ENCODE measurements around the gene MYBPH. TPM values are rescaled to one million over a fixed set of nuclear protein-coding genes. Genes with fewer than 3 reads are reported as not detected.

The MYBPH gene
- total RNA-seq, 1 donor from 2014 or later = not detected

GRCh38 chr1:203142684-203143408 is 32.8 kb downstream of the MYBPH start:
- no peaks in the 10 kb centered on the region for H3K36me3 ChIP-seq (ENCODE audit: control insufficient read depth, insufficient read depth, low read length)

GRCh38 chr1:203142124-203142523 is 33.5 kb downstream of the MYBPH start:
- no peaks in the 10 kb centered on the region for H3K27me3 ChIP-seq (ENCODE audit: control insufficient read depth, insufficient read depth, low read length)
- no peak overlapping the region for H3K4me3 ChIP-seq (ENCODE audit: low read depth, low read length)
- TF ChIP-seq CTCF (IDR thresholded peaks at IDR 0.05; ENCODE audit: insufficient read depth, low read length, poor library complexity, severe bottlenecking) = no peak
- H3K36me3 ChIP-seq (ENCODE audit: control insufficient read depth, insufficient read depth, low read length) = no peaks in the 10 kb centered on the region
- no peak for DNase-seq (ENCODE audit: low read depth)

More at GRCh38 chr1:203142684-203143408, 32.8 kb downstream of the MYBPH start:
- TF ChIP-seq CTCF (IDR thresholded peaks at IDR 0.05; ENCODE audit: insufficient read depth, low read length, poor library complexity, severe bottlenecking) = no peak
- H3K27me3 ChIP-seq (ENCODE audit: control insufficient read depth, insufficient read depth, low read length) = no peaks in the 10 kb centered on the region
- H3K4me3 ChIP-seq (ENCODE audit: low read depth, low read length) = no peak overlapping the region
- no peak for DNase-seq (ENCODE audit: low read depth)

GRCh38 chr1:203140743-203141520 is 34.7 kb downstream of the MYBPH start:
- no peak for DNase-seq (ENCODE audit: low read depth)
- Histone ChIP-seq H3K27me3 (ENCODE audit: control insufficient read depth, insufficient read depth, low read length) (no peaks in the 10 kb centered on the region), H3K36me3 (ENCODE audit: control insufficient read depth, insufficient read depth, low read length) (no peaks in the 10 kb centered on the region), H3K4me3 (ENCODE audit: low read depth, low read length) (no peak overlapping the region)
- no peak for TF ChIP-seq CTCF (IDR thresholded peaks at IDR 0.05; ENCODE audit: insufficient read depth, low read length, poor library complexity, severe bottlenecking)

- H3K27me3 ChIP-seq (ENCODE audit: control insufficient read depth, insufficient read depth, low read length) = no peaks in the 10 kb centered on the region
- no peak for DNase-seq (ENCODE audit: low read depth)
- no peak for TF ChIP-seq CTCF (IDR thresholded peaks at IDR 0.05; ENCODE audit: insufficient read depth, low read length, poor library complexity, severe bottlenecking)
Measured at GRCh38 chr1:203139976-203140475, 35.6 kb downstream of the MYBPH start.

GRCh38 chr1:203138066-203138465 is 37.6 kb downstream of the MYBPH start:
- Histone ChIP-seq H3K36me3 (ENCODE audit: control insufficient read depth, insufficient read depth, low read length) (no peaks in the 10 kb centered on the region), H3K4me3 (ENCODE audit: low read depth, low read length) (no peak overlapping the region), H3K27me3 (ENCODE audit: control insufficient read depth, insufficient read depth, low read length) (no peaks in the 10 kb centered on the region)
- DNase-seq (ENCODE audit: low read depth) = no peak
- no peak for TF ChIP-seq CTCF (IDR thresholded peaks at IDR 0.05; ENCODE audit: insufficient read depth, low read length, poor library complexity, severe bottlenecking)

More at GRCh38 chr1:203139976-203140475, 35.6 kb downstream of the MYBPH start:
- Histone ChIP-seq H3K4me3 (ENCODE audit: low read depth, low read length) (no peak overlapping the region), H3K36me3 (ENCODE audit: control insufficient read depth, insufficient read depth, low read length) (no peaks in the 10 kb centered on the region)

All from kidney epithelial cell (primary cell).